ENCODE results near the gene IFI44.

IFI44 gene

GRCh38 chr1:78622548-78622947 lies 27.1 kb upstream of the IFI44 start:
- H3K36me3 ChIP-seq (ENCODE audit: control insufficient read depth in 2 of 2, insufficient read depth in 1 of 2, low read length in 2 of 2): no peaks in the 10 kb centered on the region
- POLR2A ChIA-PET: no interaction called here
- H3K27ac ChIP-seq (ENCODE audit: extremely low read depth, low read depth, low read length): no peak overlapping the region
- H3K9me3 ChIP-seq (ENCODE audit: control insufficient read depth, insufficient read depth, low read depth, low read length): no peaks in the 10 kb centered on the region
- H3K4me1 ChIP-seq (ENCODE audit: control insufficient read depth, insufficient read depth, low read length): peaks cover 11% of the 10 kb centered on the region
- no peak overlapping the region for H3K4me3 ChIP-seq (ENCODE audit: low read depth, low read length)
- CTCF ChIA-PET: interaction anchor here (0.6 kb wide), 1 partner anchor 16 kb away, joined by 3 read pairs; no protein-coding TSS in a partner anchor
- TF ChIP-seq HOXC10 (CRISPR knock-in tag; IDR thresholded peaks at IDR 0.05) (no peak), ZNF558 (tag by site-specific recombination; IDR thresholded peaks at IDR 0.05) (no peak), YY2 (tag by site-specific recombination; IDR thresholded peaks at IDR 0.05) (no peak), ZBTB49 (tag by site-specific recombination; IDR thresholded peaks at IDR 0.05; ENCODE audit: low read depth) (no peak), ZNF596 (tag by site-specific recombination; IDR thresholded peaks at IDR 0.05) (no peak), ZNF580 (tag by site-specific recombination; IDR thresholded peaks at IDR 0.05) (no peak), ZNF133 (tag by site-specific recombination; IDR thresholded peaks at IDR 0.05) (no peak), RBAK (tag by site-specific recombination; IDR thresholded peaks at IDR 0.05) (no peak), AEBP2 (tag by site-specific recombination; IDR thresholded peaks at IDR 0.05; ENCODE audit: borderline replicate concordance) (no peak)

- no peak overlapping the region for H3K4me3 ChIP-seq (ENCODE audit: low read depth, low read length)
- H3K4me1 ChIP-seq (ENCODE audit: control insufficient read depth, insufficient read depth, low read length): peaks cover 11% of the 10 kb centered on the region
- ChIA-PET CTCF (interaction anchor here (0.6 kb wide), 1 partner anchor 52 kb away, joined by 3 read pairs; no protein-coding TSS in a partner anchor), POLR2A (no interaction called here)
- no peaks in the 10 kb centered on the region for H3K9me3 ChIP-seq (ENCODE audit: control insufficient read depth, insufficient read depth, low read depth, low read length)
- TF ChIP-seq ZNF311 (tag by site-specific recombination; IDR thresholded peaks at IDR 0.05; ENCODE audit: borderline replicate concordance) (no peak), GLI2 (tag by site-specific recombination; IDR thresholded peaks at IDR 0.05; ENCODE audit: borderline replicate concordance, low read depth) (no peak), ZNF48 (tag by site-specific recombination; IDR thresholded peaks at IDR 0.05) (no peak), ZBTB48 (tag by site-specific recombination; IDR thresholded peaks at IDR 0.05) (no peak), KLF16 (tag by site-specific recombination; IDR thresholded peaks at IDR 0.05) (no peak), ZNF391 (tag by site-specific recombination; IDR thresholded peaks at IDR 0.05; ENCODE audit: borderline replicate concordance, low read depth) (no peak), ZNF830 (tag by site-specific recombination; IDR thresholded peaks at IDR 0.05; ENCODE audit: low read depth) (no peak), ZNF639 (tag by site-specific recombination; IDR thresholded peaks at IDR 0.05) (no peak), ZNF214 (tag by site-specific recombination; IDR thresholded peaks at IDR 0.05; ENCODE audit: borderline replicate concordance) (no peak), ZFP3 (tag by site-specific recombination; IDR thresholded peaks at IDR 0.05; ENCODE audit: low read depth) (no peak)
- no peaks in the 10 kb centered on the region for H3K36me3 ChIP-seq (ENCODE audit: control insufficient read depth in 2 of 2, insufficient read depth in 1 of 2, low read length in 2 of 2)
- H3K27ac ChIP-seq (ENCODE audit: extremely low read depth, low read depth, low read length): no peak overlapping the region
Measured at GRCh38 chr1:78624035-78624434, 25.6 kb upstream of the IFI44 start.

All from HEK293 (cell line).